ENCODE results near the gene TTC33. TPM values are rescaled to one million over a fixed set of nuclear protein-coding genes. Genes with fewer than 3 reads are reported as not detected.
A peak's percentile ranks its signal among the peaks of the same experiment; 100 is the strongest.

The TTC33 gene
- total RNA-seq, 2 experiments from 2014 or later = 16.3 to 17.7 TPM

DNA sequence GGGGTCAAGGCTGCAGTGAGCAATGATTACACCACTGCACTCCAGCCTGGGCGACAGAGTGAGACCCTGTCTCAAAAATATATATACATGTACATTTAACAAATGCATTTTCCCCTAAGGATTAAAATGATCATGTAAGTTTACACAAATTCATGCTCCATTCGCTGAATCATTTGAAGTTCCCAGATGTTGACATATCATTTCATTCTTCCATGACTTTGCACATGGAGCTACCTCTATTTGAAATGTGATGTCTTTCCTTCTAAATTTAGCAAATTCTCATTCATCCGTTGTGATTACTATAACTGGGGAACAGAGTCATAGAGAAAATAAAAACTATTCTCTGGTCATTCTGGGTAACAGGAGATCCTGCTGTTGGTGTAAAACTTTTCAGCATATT is 65.5 kb downstream of the TTC33 start:
- H3K27ac Mint-ChIP-seq = peak overlapping the region; percentile 11
- H3K4me1 Mint-ChIP-seq = peaks cover 64% of the 10 kb centered on the region
- H3K9me3 Mint-ChIP-seq (ENCODE audit: low read depth) = no peaks in the 10 kb centered on the region
- ATAC-seq (no peak), DNase-seq (no peak)
- H3K36me3 Mint-ChIP-seq = peaks cover 80% of the 10 kb centered on the region
- CTCF ChIA-PET = interaction anchor here (0.7 to 1.4 kb wide), 3 partner anchors 9 to 64 kb away, joined by 3 read pairs; no protein-coding TSS in a partner anchor
- no peaks in the 10 kb centered on the region for H3K27me3 Mint-ChIP-seq
- H3K4me3 Mint-ChIP-seq = no peak overlapping the region

DNA sequence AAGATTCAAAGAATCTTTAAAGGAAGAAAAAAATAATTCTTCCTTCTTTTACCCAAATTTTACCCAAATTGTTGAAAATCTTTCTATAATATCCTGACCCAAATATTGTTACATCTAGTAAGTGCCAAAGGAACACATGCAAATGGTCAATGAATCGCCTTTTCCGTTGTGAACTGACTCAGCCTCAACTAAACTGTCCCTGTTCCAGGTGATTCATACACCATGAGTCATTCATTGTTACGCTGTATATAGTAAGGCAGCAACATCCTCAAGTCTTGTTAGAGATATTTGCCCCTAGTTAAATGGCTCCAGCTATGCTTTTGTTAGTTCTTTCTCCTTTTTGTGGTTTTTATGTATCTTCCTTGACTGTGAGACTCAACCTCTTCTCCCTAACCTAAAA is 66.3 kb downstream of the TTC33 start:
- ATAC-seq = peak; percentile 75
- peaks cover 80% of the 10 kb centered on the region for H3K36me3 Mint-ChIP-seq
- CTCF ChIA-PET = interaction anchor here (0.7 to 1.9 kb wide), 9 partner anchors 10 to 741 kb away, joined by 3 to 5 read pairs (median 3); partner anchors contain the start of gene PTGER4
- peak overlapping the region; percentile 86 for H3K27ac Mint-ChIP-seq
- DNase-seq = peak; percentile 77
- peak overlapping the region; percentile 47 for H3K4me3 Mint-ChIP-seq
- H3K9me3 Mint-ChIP-seq (ENCODE audit: low read depth) = no peaks in the 10 kb centered on the region
- no peaks in the 10 kb centered on the region for H3K27me3 Mint-ChIP-seq
- peaks cover 69% of the 10 kb centered on the region for H3K4me1 Mint-ChIP-seq

DNA sequence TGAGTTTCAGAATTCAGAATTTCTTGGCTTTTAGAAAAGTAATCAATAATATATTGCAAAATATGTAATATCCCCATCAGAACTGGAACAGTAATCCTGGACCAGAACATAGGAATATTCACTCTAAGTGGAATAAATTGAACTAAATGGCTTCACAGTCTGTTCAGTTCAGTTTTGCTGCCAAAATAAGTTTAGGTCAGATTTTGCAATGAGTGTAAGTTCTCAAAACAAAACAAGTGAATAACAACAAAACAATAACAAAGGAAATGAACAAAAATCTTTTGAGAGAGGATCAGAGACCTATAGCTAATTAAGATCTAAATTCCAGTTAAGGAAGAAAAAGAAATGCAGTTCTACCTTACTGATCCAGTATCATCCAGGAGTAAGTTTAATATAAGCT is 66.8 kb downstream of the TTC33 start:
- Mint-ChIP-seq H3K4me1 (peaks cover 73% of the 10 kb centered on the region), H3K36me3 (peaks cover 79% of the 10 kb centered on the region), H3K9me3 (ENCODE audit: low read depth) (no peaks in the 10 kb centered on the region), H3K27me3 (no peaks in the 10 kb centered on the region), H3K4me3 (peak overlapping the region; percentile 47), H3K27ac (peak overlapping the region; percentile 86)
- no peak for DNase-seq
- CTCF ChIA-PET = interaction anchor here (0.8 to 1.9 kb wide), 10 partner anchors 9 to 741 kb away, joined by 3 to 5 read pairs (median 3); partner anchors contain the start of gene PTGER4
- ATAC-seq = no peak

DNA sequence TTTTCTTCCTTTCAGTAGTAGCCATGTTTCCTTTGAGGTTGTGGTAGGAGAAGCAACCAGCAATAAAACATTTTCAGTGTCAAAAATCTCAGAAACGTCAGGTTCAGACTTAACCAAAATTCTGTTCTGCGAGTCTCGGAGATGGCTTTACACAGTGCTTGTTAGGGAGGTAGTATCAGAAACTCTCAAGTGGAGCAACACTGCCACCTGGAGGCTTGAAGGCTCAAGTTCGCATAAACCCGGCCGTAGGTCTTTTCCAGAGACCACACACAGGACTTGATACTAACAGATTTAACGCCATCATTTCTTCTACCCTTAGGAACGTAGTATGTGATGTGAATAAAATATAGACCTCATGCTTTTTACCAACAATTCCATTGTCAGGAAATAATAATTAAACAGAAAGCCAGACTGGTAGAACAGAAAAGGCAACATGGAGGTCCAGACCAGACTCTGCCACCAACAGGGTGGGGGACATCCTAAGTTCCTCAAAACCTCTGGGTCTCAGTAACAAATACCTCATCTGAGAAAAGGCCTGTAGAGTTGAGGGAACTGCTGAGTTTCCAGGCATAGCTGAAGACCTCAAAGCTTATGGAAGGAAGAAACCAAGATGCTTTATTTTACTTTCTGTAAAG is 67.5 kb downstream of the TTC33 start:
- H3K27ac Mint-ChIP-seq = peak overlapping the region; percentile 86
- peak; percentile 71 for ATAC-seq
- H3K9me3 Mint-ChIP-seq (ENCODE audit: low read depth) = no peaks in the 10 kb centered on the region
- DNase-seq = peak; percentile 91
- peak overlapping the region; percentile 86 for H3K4me3 Mint-ChIP-seq
- no peaks in the 10 kb centered on the region for H3K27me3 Mint-ChIP-seq
- peaks cover 76% of the 10 kb centered on the region for H3K4me1 Mint-ChIP-seq
- H3K36me3 Mint-ChIP-seq = peaks cover 79% of the 10 kb centered on the region
- CTCF ChIA-PET = interaction anchor here (0.8 to 1.9 kb wide), 10 partner anchors 9 to 740 kb away, joined by 3 to 5 read pairs (median 3); partner anchors contain the start of gene PTGER4

- Mint-ChIP-seq H3K27me3 (no peaks in the 10 kb centered on the region), H3K27ac (peak overlapping the region; percentile 86), H3K4me3 (peak overlapping the region; percentile 86), H3K9me3 (ENCODE audit: low read depth) (no peaks in the 10 kb centered on the region), H3K4me1 (peaks cover 74% of the 10 kb centered on the region), H3K36me3 (peaks cover 83% of the 10 kb centered on the region)
- ATAC-seq (no peak), DNase-seq (no peak)
- CTCF ChIA-PET = interaction anchor here (1.0 to 4.1 kb wide), 3 partner anchors 12 to 738 kb away, joined by 3 to 15 read pairs (median 10); no protein-coding TSS in a partner anchor
Measured at GRCh38 chr5:40687321-40687720, 68.4 kb downstream of the TTC33 start.

- Mint-ChIP-seq H3K4me3 (peak overlapping the region; percentile 86), H3K27ac (peak overlapping the region; percentile 80), H3K36me3 (peaks cover 84% of the 10 kb centered on the region), H3K4me1 (peaks cover 66% of the 10 kb centered on the region), H3K9me3 (ENCODE audit: low read depth) (no peaks in the 10 kb centered on the region), H3K27me3 (no peaks in the 10 kb centered on the region)
- ATAC-seq = no peak
- CTCF ChIA-PET = interaction anchor here (1.0 to 4.1 kb wide), 9 partner anchors 10 to 971 kb away, joined by 3 to 15 read pairs (median 4); no protein-coding TSS in a partner anchor
- DNase-seq = no peak
Measured at GRCh38 chr5:40685976-40686486, 69.7 kb downstream of the TTC33 start.

DNA sequence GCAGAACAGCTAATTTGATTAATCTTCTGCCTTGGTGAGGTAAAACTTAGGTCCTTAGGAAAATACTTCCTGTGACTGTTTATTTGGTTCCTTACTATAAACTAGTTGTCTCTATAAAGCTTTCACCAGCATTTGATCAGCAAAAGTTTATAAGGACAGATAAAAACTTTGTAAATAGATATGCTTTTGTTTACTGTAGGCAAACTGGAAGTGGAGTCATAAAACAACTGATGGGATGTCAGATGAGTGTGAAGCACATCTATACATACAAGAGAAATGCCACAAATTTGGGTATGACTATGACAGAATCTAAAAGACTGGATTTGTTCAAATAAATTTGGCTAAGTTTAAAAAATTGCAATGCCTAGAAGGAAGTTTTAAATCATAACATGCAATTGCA is 70.6 kb downstream of the TTC33 start:
- no peaks in the 10 kb centered on the region for H3K9me3 Mint-ChIP-seq (ENCODE audit: low read depth)
- DNase-seq (no peak), ATAC-seq (no peak)
- H3K27me3 Mint-ChIP-seq = no peaks in the 10 kb centered on the region
- H3K36me3 Mint-ChIP-seq = peaks cover 85% of the 10 kb centered on the region
- CTCF ChIA-PET = interaction anchor here (1.0 to 4.1 kb wide), 8 partner anchors 32 to 970 kb away, joined by 3 to 15 read pairs (median 4); no protein-coding TSS in a partner anchor
- H3K4me1 Mint-ChIP-seq = peaks cover 60% of the 10 kb centered on the region
- peak overlapping the region; percentile 86 for H3K4me3 Mint-ChIP-seq
- H3K27ac Mint-ChIP-seq = peak overlapping the region; percentile 80

DNA sequence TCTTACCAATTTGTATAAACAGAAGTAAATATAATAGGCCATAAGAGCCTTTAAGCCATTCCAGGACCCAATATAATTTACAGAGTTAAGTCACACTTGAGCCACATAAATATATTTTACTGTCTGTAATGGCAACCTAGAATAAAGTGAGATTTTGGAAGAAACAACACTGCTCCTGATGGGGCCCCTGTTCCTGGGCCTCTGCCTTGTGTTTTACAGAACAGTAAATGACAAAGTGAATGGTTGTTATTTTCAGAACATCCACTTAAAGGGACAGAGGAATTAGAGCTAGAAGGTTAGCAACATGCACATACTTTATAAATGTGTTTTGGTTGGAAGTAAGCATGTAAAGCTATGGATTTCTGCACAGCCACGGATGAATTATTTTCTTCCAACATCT is 72.5 kb downstream of the TTC33 start:
- Mint-ChIP-seq H3K27me3 (no peaks in the 10 kb centered on the region), H3K4me3 (peak overlapping the region; percentile 86), H3K27ac (peak overlapping the region; percentile 97), H3K9me3 (ENCODE audit: low read depth) (no peaks in the 10 kb centered on the region), H3K4me1 (peaks cover 46% of the 10 kb centered on the region), H3K36me3 (peaks cover 76% of the 10 kb centered on the region)
- ATAC-seq = no peak
- DNase-seq = no peak
- CTCF ChIA-PET = interaction anchor here (1.4 to 4.1 kb wide), 3 partner anchors 30 to 734 kb away, joined by 3 to 15 read pairs (median 5); no protein-coding TSS in a partner anchor

DNA sequence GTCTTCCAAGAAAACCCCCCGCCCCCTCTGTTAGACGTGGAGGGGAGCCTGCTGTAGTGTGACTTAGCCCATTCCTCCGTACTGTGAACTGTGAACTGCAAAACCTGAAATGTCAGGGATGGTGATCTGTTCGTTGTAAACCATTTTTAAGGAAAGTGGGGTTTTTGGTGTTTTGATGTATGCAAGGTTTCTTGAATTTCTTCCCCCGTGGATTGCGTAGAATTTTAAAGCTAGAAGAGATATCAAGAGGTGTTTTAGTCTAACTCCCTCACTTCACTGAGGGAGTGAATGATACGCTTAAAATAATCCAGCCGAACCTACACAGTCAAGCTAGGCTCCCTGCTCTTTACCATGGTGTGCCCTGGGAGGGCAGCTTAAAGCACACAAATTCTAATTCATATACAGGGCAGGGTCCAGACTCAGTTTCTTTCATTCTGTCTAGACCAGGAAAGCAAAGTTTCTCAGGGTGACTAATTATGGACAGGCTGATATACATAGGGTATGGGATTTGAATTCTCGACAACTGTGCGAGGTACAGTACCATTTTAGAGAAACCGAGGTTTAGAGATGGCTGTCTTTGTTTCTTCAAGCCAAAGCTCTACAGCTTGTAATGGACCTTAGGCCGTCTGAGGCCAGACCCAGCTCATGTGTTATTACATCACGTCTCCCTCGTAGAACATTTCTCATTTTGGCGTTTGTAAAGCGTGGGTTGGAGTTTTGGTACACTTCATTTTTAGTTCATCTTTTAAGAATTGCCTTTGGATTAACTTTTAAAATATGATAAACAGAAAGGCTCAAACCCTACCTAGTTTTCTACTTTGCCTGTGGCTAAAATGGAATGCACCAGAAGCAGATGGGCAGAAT is 73.4 kb downstream of the TTC33 start:
- Mint-ChIP-seq H3K9me3 (ENCODE audit: low read depth) (no peaks in the 10 kb centered on the region), H3K4me1 (peaks cover 39% of the 10 kb centered on the region), H3K4me3 (peak overlapping the region; percentile 86), H3K27me3 (no peaks in the 10 kb centered on the region), H3K27ac (peak overlapping the region; percentile 97), H3K36me3 (peaks cover 67% of the 10 kb centered on the region)
- no peak for DNase-seq
- CTCF ChIA-PET = interaction anchor here (0.9 to 4.4 kb wide), 5 partner anchors 30 to 1463 kb away, joined by 3 to 24 read pairs (median 5); partner anchors contain the start of gene FYB1
- ATAC-seq = no peak

GRCh38 chr5:40681363-40682153 is 74.2 kb downstream of the TTC33 start:
- peaks cover 39% of the 10 kb centered on the region for H3K4me1 Mint-ChIP-seq
- peak overlapping the region; percentile 97 for H3K27ac Mint-ChIP-seq
- CTCF ChIA-PET = interaction anchor here (0.8 to 4.4 kb wide), 8 partner anchors 9 to 1462 kb away, joined by 3 to 24 read pairs (median 4); partner anchors contain the start of gene FYB1
- no peaks in the 10 kb centered on the region for H3K27me3 Mint-ChIP-seq
- peak; percentile 65 for DNase-seq
- H3K36me3 Mint-ChIP-seq = peaks cover 61% of the 10 kb centered on the region
- peak; percentile 3 for ATAC-seq
- no peaks in the 10 kb centered on the region for H3K9me3 Mint-ChIP-seq (ENCODE audit: low read depth)
- peak overlapping the region; percentile 86 for H3K4me3 Mint-ChIP-seq

DNA sequence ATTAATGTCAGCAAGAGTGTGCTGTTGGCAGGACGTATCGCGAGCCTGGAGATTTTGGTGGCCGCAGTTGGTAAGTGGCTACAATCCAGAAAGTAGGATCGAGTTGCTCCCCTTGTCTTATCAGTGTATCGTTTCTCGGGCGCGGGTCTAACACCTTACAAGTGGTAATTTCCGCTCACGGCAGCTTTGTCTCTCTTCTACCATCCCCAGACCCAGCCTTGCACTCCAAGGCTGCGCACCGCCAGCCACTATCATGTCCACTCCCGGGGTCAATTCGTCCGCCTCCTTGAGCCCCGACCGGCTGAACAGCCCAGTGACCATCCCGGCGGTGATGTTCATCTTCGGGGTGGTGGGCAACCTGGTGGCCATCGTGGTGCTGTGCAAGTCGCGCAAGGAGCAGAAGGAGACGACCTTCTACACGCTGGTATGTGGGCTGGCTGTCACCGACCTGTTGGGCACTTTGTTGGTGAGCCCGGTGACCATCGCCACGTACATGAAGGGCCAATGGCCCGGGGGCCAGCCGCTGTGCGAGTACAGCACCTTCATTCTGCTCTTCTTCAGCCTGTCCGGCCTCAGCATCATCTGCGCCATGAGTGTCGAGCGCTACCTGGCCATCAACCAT is 74.9 kb downstream of the TTC33 start:
- CTCF ChIA-PET = interaction anchor here (0.6 to 4.4 kb wide), 7 partner anchors 10 to 307 kb away, joined by 3 to 24 read pairs (median 5); no protein-coding TSS in a partner anchor
- H3K9me3 Mint-ChIP-seq (ENCODE audit: low read depth) = no peaks in the 10 kb centered on the region
- ATAC-seq (peak; percentile 7), DNase-seq (peak; percentile 73)
- no peaks in the 10 kb centered on the region for H3K27me3 Mint-ChIP-seq
- H3K36me3 Mint-ChIP-seq = peaks cover 54% of the 10 kb centered on the region
- peak overlapping the region; percentile 97 for H3K27ac Mint-ChIP-seq
- peak overlapping the region; percentile 86 for H3K4me3 Mint-ChIP-seq
- H3K4me1 Mint-ChIP-seq = peaks cover 39% of the 10 kb centered on the region

Measured in activated CD8-positive, alpha-beta memory T cell treated with anti-CD3 and anti-CD28 coated beads, Interleukin-2, amount 10 ng/mL, durations not matched to agents 7 days and 5 days (primary cell).